Activated T-helper 1 cell treated with Interleukin-2 at 50 U/mL for 16 hours (primary cell): ENCODE data around the gene SLC25A40.
"Not testable (repeated sequence)": the region's sequence is repeated elsewhere in the genome, so short reads cannot be mapped to it uniquely, and the experiment has no call there.

ENCODE experiments used
- DNase-seq: peaks from one replicate; pipeline ENCODE4 v3.0.0-alpha.2; 2020; ENCODE audit warnings: low read depth

Gene SLC25A40

GRCh38 chr7:87872346-87872745, 3.8 kb downstream of the SLC25A40 start:
- no peak for DNase-seq

- DNase-seq = no peak
Observed at GRCh38 chr7:87870471-87870870, 5.7 kb downstream of the SLC25A40 start.

- DNase-seq = not testable (repeated sequence)
Observed at GRCh38 chr7:87866533-87866932, 9.6 kb downstream of the SLC25A40 start.

- no peak for DNase-seq
Observed at GRCh38 chr7:87866089-87866488, 10.1 kb downstream of the SLC25A40 start.

GRCh38 chr7:87858417-87859100, 17.6 kb downstream of the SLC25A40 start:
- no peak for DNase-seq

GRCh38 chr7:87853237-87853864, 22.8 kb downstream of the SLC25A40 start:
- no peak for DNase-seq

DNA sequence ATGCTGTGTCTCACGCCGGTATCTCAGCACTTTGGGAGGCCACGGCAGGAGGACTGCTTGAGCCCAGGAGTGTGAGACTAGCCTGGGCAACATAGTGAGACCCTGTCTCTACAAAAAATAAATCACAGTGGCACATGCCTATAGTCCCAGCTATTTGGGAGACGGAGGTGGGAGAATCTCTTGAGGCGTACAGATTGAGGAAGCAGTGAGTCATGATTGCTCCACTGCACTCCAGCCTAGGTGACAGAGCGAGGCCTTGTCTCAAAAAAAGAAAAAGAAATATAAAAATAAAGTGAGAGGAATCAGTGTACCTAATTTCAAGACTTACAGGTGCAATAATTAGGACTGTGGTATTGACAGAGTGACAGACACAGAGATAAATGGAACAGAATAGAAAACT, 23.9 kb downstream of the SLC25A40 start:
- DNase-seq = no peak

DNA sequence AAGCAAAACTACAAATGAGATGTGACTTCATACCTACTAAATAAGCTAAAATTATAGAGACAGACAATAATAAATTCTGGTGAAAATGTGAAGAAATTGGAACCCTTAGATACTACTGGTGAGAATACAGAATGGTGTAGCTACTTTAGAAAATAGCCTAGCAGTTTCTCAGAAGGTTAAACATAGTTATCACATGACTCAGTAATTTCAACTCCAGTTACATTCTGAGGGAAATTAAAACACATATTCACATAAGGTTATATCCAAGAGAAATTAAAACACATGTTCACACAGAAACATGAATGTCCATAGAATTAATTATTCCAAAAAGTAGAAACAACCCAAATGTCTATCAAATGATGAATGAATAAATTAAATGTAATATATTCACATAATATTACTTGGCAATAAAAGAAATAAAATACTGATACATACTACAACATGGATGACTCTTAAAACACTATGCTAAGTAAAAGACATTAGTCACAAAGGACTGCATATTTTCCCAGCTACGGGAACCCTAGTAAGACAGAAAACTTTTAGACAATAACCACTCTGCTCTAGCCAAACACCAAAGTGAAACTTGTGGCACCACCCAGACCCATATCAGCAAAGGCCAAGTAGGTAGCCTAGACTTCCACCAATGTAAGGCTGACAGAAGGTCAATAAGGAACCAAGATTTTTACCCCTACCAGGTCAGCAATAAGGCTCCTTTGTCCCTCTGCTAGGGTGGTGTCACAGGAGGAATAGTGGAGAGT, 25.1 kb downstream of the SLC25A40 start:
- DNase-seq = no peak

- DNase-seq = no peak
Observed at GRCh38 chr7:87837597-87837996, 38.6 kb downstream of the SLC25A40 start.

GRCh38 chr7:87833130-87833529, 43.0 kb downstream of the SLC25A40 start:
- no peak for DNase-seq

DNA sequence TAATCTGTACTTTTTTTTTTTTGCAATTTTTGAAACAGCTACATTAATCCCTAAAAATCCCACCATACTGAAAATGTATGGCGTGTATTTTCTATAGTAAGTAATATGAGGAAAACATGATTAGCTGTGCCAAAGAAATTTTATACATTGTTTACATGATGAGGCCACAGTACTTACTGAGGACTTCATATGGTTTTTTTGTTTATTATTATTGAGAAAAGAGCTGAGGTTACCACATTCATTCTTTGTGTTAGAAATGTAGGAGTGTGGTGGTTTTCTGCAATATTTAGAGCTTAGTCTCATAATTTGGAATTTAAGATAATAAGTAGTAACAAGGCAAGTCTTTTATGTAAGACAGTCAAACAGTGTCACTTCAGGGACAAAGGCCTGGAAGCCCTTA, 45.1 kb downstream of the SLC25A40 start:
- no peak for DNase-seq

GRCh38 chr7:87828383-87828782, 47.8 kb downstream of the SLC25A40 start:
- DNase-seq = not testable (repeated sequence)

DNA sequence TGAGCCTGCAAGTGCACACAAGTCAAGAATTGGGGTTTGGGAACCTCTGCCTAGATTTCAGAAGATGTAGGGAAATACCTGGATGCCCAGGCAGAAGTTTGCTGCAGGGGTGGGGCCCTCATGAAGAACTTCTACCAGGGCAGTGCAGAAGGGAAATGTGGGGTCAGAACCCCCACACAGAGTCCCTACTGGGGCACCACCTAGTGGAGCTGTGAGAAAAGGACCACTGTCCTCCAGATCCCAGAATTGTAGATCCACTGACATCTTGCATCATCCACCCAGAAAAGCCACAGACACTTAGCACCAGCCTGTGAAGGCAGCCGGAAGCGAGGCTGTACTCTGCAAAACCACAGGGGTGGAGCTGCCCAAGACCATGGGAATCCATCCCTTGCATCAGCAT, 50.8 kb downstream of the SLC25A40 start:
- DNase-seq = not testable (repeated sequence)

DNA sequence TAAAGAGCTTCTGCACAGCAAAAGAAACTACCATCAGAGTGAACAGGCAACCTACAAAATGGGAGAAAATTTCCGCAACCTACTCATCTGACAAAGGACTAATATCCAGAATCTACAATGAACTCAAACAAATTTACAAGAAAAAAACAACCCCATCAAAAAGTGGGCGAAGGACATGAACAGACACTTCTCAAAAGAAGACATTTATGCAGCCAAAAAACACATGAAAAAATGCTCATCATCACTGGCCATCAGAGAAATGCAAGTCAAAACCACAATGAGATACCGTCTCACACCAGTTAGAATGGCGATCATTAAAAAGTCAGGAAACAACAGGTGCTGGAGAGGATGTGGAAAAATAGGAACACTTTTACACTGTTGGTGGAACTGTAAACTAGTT, 54.1 kb downstream of the SLC25A40 start:
- not testable (repeated sequence) for DNase-seq

DNA sequence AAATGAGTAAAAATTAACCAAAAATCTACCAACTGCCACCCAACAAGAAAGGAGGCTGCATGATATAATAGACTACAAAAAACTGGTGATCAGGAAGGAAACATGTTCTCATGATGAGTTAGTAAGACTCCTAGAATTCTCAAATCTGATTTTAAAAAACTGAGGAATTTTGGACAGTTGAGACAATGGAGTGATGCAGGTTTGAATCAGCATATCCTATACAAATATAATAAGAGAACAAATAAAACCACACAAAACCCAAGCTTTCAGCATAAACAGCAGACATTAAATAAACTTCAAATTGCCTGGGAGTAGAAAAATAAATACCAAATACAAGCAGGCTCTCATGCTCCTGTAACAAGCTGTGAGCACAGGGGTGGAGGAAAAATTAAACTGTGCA, 57.8 kb downstream of the SLC25A40 start:
- DNase-seq = no peak

- no peak for DNase-seq
Observed at GRCh38 chr7:87816389-87816788, 59.8 kb downstream of the SLC25A40 start.

DNA sequence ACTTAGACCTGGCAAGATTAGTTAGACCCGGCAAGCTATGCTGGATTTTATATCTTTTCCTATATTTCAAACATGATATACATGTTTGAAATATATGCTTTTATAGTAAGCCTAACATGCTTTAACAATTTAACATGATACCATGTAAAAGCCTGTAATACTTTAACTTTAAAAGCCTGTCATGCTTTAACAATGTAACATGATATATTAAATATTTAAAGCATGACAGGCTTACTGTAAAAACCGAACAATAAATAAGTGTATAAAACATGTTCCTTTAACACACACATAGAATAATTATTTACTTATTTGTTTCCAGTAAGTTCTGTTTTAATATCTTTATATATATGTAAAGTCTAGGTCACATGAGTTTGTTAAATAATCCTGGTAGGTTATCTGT, 65.4 kb downstream of the SLC25A40 start:
- DNase-seq = no peak

DNA sequence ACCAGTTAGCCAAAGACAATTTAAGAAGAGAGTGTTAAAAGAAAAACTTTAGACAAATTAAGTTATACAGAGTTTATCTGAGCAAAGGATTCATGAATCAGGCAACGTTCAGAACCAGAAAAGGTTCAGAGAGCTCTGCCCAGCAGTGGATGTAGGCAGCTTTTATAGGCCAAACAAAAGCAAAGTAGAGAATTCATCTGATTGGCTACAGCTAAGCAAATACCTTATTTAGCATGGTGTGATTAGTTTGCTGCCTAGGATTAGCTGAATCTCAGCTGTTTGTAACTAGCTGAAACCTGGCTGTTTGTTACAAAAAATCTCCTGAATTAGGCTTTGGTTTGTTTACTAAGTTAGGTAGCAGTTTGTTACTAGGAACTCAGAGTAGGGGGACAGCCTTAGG, 66.0 kb downstream of the SLC25A40 start:
- no peak for DNase-seq

GRCh38 chr7:87806150-87806549, 70.0 kb downstream of the SLC25A40 start:
- no peak for DNase-seq

DNA sequence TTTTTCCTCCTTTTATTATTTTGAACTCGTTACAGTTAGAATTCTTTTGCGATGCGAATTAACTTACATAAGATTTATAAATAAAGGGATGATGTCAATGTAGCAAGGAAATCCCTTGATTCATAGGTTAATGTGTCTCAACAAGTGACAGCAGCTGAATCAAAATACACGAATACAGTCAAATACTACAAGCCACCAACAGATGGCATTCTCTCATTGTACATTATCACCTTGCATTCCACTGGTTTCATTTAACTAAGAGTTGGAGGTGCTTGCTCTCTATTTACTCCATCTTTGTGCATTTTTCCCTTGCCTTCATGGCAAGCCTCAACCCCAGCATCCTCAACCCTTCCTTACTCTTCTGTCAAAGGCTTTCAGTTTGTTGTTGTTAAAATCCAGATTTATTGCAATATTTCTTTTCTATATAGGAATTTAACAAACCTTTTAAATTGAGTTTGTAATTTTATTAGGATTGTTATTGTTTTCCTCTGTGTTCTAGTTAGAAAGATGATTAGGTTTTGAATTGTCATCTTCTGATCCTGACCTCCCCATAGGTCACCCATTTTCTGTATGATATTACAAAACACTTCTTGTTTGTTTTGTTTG, 78.3 kb downstream of the SLC25A40 start:
- DNase-seq = no peak

DNA sequence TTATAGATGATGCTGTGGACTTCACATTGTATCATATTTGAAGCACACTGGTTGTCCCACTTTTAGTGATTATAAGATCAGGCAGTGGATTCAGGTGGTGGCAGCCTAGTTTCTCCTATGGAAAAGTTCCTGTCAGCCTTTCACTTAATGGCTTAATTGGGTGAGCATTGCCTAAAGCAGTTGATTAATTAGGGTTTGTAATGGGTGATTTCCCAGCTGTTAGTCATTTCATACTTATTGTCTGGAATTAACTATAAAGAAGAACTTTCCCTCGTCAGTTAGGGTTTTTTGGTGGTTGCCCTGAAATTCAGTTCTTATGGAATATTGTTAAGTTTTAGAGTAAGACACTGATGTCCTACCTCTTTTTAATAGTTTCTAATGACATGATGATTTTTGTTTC, 78.8 kb downstream of the SLC25A40 start:
- DNase-seq = no peak

GRCh38 chr7:87785368-87785995, 90.7 kb downstream of the SLC25A40 start:
- no peak for DNase-seq
